Kidney (tissue), 14 donors: ENCODE results near the gene GREM2. TPM values are rescaled to one million over a fixed set of nuclear protein-coding genes. Genes with fewer than 3 reads are reported as not detected.

Source experiments
- DNase-seq, 5 donors: peaks; one replicate each; pipeline ENCODE4 v3.0.0-alpha.2; 2013 to 2020
- FAIRE-seq: peaks from 2 replicates; lab custom pipeline; 2012; peaks lifted over from hg19 to GRCh38; lab: Jason Lieb, UNC
- H3K27ac ChIP-seq, 2 donors: one replicate each; pipeline ENCODE4 v1.7.0; 2013; ENCODE audit warnings: low read depth in 2 of 2, low read length in 2 of 2, inconsistent platforms in 1 of 2
- H3K27me3 ChIP-seq: one replicate; pipeline ENCODE4 v1.7.1; 2013; ENCODE audit warnings: low read length, inconsistent platforms; ENCODE audit not compliant: control insufficient read depth, insufficient read depth
- H3K36me3 ChIP-seq, 3 donors: one replicate each; pipeline versions ENCODE4 v1.7.0 to v1.7.1; 2013; ENCODE audit warnings: low read length in 3 of 3, control low read depth in 1 of 3, inconsistent platforms in 1 of 3; ENCODE audit not compliant: insufficient read depth in 3 of 3, control insufficient read depth in 2 of 3
- H3K4me1 ChIP-seq, 3 donors: one replicate each; pipeline versions ENCODE4 v1.7.0 to v1.7.1; 2013; ENCODE audit warnings: low read length in 3 of 3, inconsistent platforms in 1 of 3, low read depth in 1 of 3; ENCODE audit not compliant: control insufficient read depth in 2 of 3, insufficient read depth in 2 of 3
- H3K4me3 ChIP-seq, 3 donors: one replicate each; pipeline versions ENCODE4 v1.7.0 to v1.8.1; 2013; ENCODE audit warnings: low read length in 3 of 3, control low read depth in 1 of 3, inconsistent platforms in 1 of 3
- H3K9ac ChIP-seq, 3 donors: one replicate each; pipeline versions ENCODE4 v1.7.0 to v1.7.1; 2013; ENCODE audit warnings: low read length in 3 of 3, control low read depth in 1 of 3, inconsistent platforms in 1 of 3
- H3K9me3 ChIP-seq, 3 donors: one replicate each; pipeline versions ENCODE4 v1.7.0 to v1.7.1; 2013; ENCODE audit warnings: low read length in 3 of 3, control low read depth in 1 of 3, inconsistent platforms in 1 of 3; ENCODE audit not compliant: control insufficient read depth in 2 of 3, insufficient read depth in 1 of 3
- CTCF ChIP-seq: IDR thresholded peaks from 3 replicates; pipeline ENCODE4 v1.5.1; 2012; ENCODE audit warnings: mild to moderate bottlenecking, moderate library complexity, borderline replicate concordance; ENCODE audit not compliant: insufficient read depth; ENCODE audit errors: extremely low read depth
- intact Hi-C: fragments of 100-400 bp; cut with DNase I; formaldehyde crosslinking; loops from one replicate; pipeline ENCODE4 v1.11.1; 2022
- polyA plus RNA-seq: library from polyadenylated mRNA; stranded (reverse); fragments of 350-450 nt; fragmentation: Illumina TruSeq; extraction: RNeasy Lipid Tissue Mini Kit (QIAGEN cat#74804); gene quantifications from one replicate; pipeline ENCODE4 v1.2.3, GENCODE V29; 2014; ENCODE audit warnings: low read depth, low replicate concordance; ENCODE audit not compliant: insufficient read depth
- total RNA-seq: library from RNA; stranded (reverse); fragmentation: NEBNext Ultra II Directional; extraction: Animal tissue kit (Norgen Biotek cat#: 25700); gene quantifications from one replicate; pipeline ENCODE4 v1.2.1, GENCODE V29; 2021
- donor health status: control.
- donor health status: control.
- donor health status: control.
- donor health status: control.
- donor health status: control.
- donor health status: DM: yes; HTN: yes; CAD: no.
- donor health status: Normal renal cell carcinoma (clear cell type).

Gene GREM2
- total and polyA plus RNA-seq, 2 donors from 2014 or later = 0.34 to 0.50 TPM

GRCh38 chr1:240501115-240501514 is 110.8 kb downstream of the GREM2 start:
- DNase-seq = no peak
- H3K4me1 ChIP-seq = peaks cover 0 to 2% (median 0%) of the 10 kb centered on the region in 3 donors
- no peak overlapping the region for H3K9ac ChIP-seq
- intact Hi-C loops = no loop called here
- no peaks in the 10 kb centered on the region for H3K36me3 ChIP-seq
- H3K27me3 ChIP-seq = no peaks in the 10 kb centered on the region
- no peak overlapping the region for H3K4me3 ChIP-seq
- no peak for FAIRE-seq
- no peak overlapping the region for H3K27ac ChIP-seq
- no peaks in the 10 kb centered on the region for H3K9me3 ChIP-seq
- TF ChIP-seq CTCF = no peak

- Histone ChIP-seq H3K36me3 (no peaks in the 10 kb centered on the region), H3K27ac (no peak overlapping the region), H3K4me1 (peaks cover 0 to 2% (median 0%) of the 10 kb centered on the region in 3 donors), H3K9me3 (no peaks in the 10 kb centered on the region), H3K9ac (no peak overlapping the region), H3K27me3 (no peaks in the 10 kb centered on the region), H3K4me3 (no peak overlapping the region)
- DNase-seq = no peak
- FAIRE-seq = no peak
- TF ChIP-seq CTCF = no peak
- intact Hi-C loops = no loop called here
Observed at GRCh38 chr1:240500647-240501046, 111.3 kb downstream of the GREM2 start.

GRCh38 chr1:240499012-240499411 is 112.9 kb downstream of the GREM2 start:
- no peak overlapping the region for H3K9ac ChIP-seq
- intact Hi-C loops = no loop called here
- H3K4me1 ChIP-seq = peaks cover 0 to 2% (median 0%) of the 10 kb centered on the region in 3 donors
- no peak for DNase-seq
- H3K27ac ChIP-seq = no peak overlapping the region
- H3K4me3 ChIP-seq = no peak overlapping the region
- H3K36me3 ChIP-seq = no peaks in the 10 kb centered on the region
- H3K27me3 ChIP-seq = no peaks in the 10 kb centered on the region
- H3K9me3 ChIP-seq = no peaks in the 10 kb centered on the region
- no peak for TF ChIP-seq CTCF
- FAIRE-seq = no peak

- no peak for FAIRE-seq
Observed at GRCh38 chr1:240498335-240498734, 113.6 kb downstream of the GREM2 start.

More at GRCh38 chr1:240498335-240498734, 113.6 kb downstream of the GREM2 start:
- no peaks in the 10 kb centered on the region for H3K27me3 ChIP-seq
- H3K36me3 ChIP-seq = no peaks in the 10 kb centered on the region
- no peak overlapping the region for H3K4me3 ChIP-seq
- H3K27ac ChIP-seq = no peak overlapping the region
- no peak for DNase-seq
- H3K9me3 ChIP-seq = no peaks in the 10 kb centered on the region
- TF ChIP-seq CTCF = no peak
- intact Hi-C loops = no loop called here
- no peak overlapping the region for H3K9ac ChIP-seq
- H3K4me1 ChIP-seq = peaks cover 0 to 2% (median 0%) of the 10 kb centered on the region in 3 donors
